Peyer's patch (tissue), 4 donors: Measurements from ENCODE around the gene CSK. TPM values are rescaled to one million over a fixed set of nuclear protein-coding genes. Genes with fewer than 3 reads are reported as not detected.
A peak's percentile ranks its signal among the peaks of the same experiment; 100 is the strongest.

Experiments used
- DNase-seq, 3 donors: peaks; one replicate each; pipeline ENCODE4 v3.0.0-alpha.2; 2017 to 2019
- H3K27ac ChIP-seq, 4 donors: fragments of 200-600 bp; sonication (generic); one replicate each; pipeline ENCODE4 v1.5.1; 2016 to 2019
- H3K27me3 ChIP-seq, 2 donors: fragments of 200-600 bp; sonication (generic); one replicate each; pipeline ENCODE4 v1.5.1; 2019
- H3K36me3 ChIP-seq, 3 donors: fragments of 200-600 bp; sonication (generic); one replicate each; pipeline ENCODE4 v1.5.1; 2016 to 2019
- H3K4me1 ChIP-seq, 4 donors: fragments of 200-600 bp; sonication (generic); one replicate each; pipeline ENCODE4 v1.5.1; 2016 to 2019
- H3K4me3 ChIP-seq, 4 donors: fragments of 200-600 bp; sonication (generic); 1 replicate in 3 of 4; 2 replicates in 1 of 4; pipeline ENCODE4 v1.5.1; 2016 to 2019; ENCODE audit warnings: mild to moderate bottlenecking in 1 of 4
- H3K9me3 ChIP-seq, 4 donors: fragments of 200-600 bp; sonication (generic); one replicate each; pipeline ENCODE4 v1.5.1; 2016 to 2019; ENCODE audit warnings: mild to moderate bottlenecking in 1 of 4
- CTCF ChIP-seq, 6 experiments: fragments of 450-650 bp in 4 of 6; fragments of 200-600 bp in 2 of 6; sonication (generic) in 1 of 6; IDR thresholded peaks; one replicate each; pipeline ENCODE4 v1.5.1; 2017 to 2019; ENCODE audit warnings: antibody characterized with exemption in 6 of 6, mild to moderate bottlenecking in 3 of 6, moderate library complexity in 1 of 6
- POLR2A ChIP-seq, 2 donors: fragments of 450-650 bp; IDR thresholded peaks; one replicate each; pipeline ENCODE4 v1.5.1; 2017; ENCODE audit warnings: antibody characterized with exemption in 2 of 2, mild to moderate bottlenecking in 2 of 2, moderate library complexity in 2 of 2
- small RNA-seq, 2 donors: library from RNA; depleted of rRNA; stranded (forward); fragments of <200 nt; gene quantifications; one replicate each; pipeline ENCODE3, GENCODE V24; 2016
- total RNA-seq, 4 donors: library from RNA; depleted of rRNA; stranded (reverse); fragments of >200 nt; gene quantifications; one replicate each; pipeline ENCODE4 v1.1.0, GENCODE V29; 2016

The CSK gene
- total RNA-seq, 4 donors from 2014 or later: 53.8 to 122 (median 66.2) TPM

- TF ChIP-seq POLR2A (IDR thresholded peaks at IDR 0.05) (no peak), CTCF (IDR thresholded peaks at IDR 0.05) (no peak)
These were observed 63.7 kb downstream of the CSK start for GRCh38 chr15:74845581-74845980.

GRCh38 chr15:74847432-74847831 lies 65.6 kb downstream of the CSK start:
- DNase-seq: no peak
- H3K4me1 ChIP-seq: peaks cover 0 to 16% (median 11%) of the 10 kb centered on the region in 4 donors
- H3K9me3 ChIP-seq: no peaks in the 10 kb centered on the region
- H3K27me3 ChIP-seq: no peaks in the 10 kb centered on the region
- no peak overlapping the region for H3K27ac ChIP-seq
- H3K4me3 ChIP-seq: no peak overlapping the region
- peaks cover 0 to 68% (median 0%) of the 10 kb centered on the region in 3 donors for H3K36me3 ChIP-seq
- no peak for TF ChIP-seq CTCF (IDR thresholded peaks at IDR 0.05)
- no peak for TF ChIP-seq POLR2A (IDR thresholded peaks at IDR 0.05)

More at GRCh38 chr15:74845581-74845980, 63.7 kb downstream of the CSK start:
- H3K9me3 ChIP-seq: no peaks in the 10 kb centered on the region
- no peak for DNase-seq
- H3K4me1 ChIP-seq: peaks cover 0 to 24% (median 15%) of the 10 kb centered on the region in 4 donors
- no peak overlapping the region for H3K4me3 ChIP-seq
- H3K36me3 ChIP-seq: peaks cover 0 to 50% (median 0%) of the 10 kb centered on the region in 3 donors
- H3K27me3 ChIP-seq: no peaks in the 10 kb centered on the region
- H3K27ac ChIP-seq: peak overlapping the region in 1 of 4 donors; percentile 92

GRCh38 chr15:74850393-74850792 lies 68.5 kb downstream of the CSK start:
- no peaks in the 10 kb centered on the region for H3K9me3 ChIP-seq
- peaks cover 0 to 8% (median 0%) of the 10 kb centered on the region in 4 donors for H3K4me1 ChIP-seq
- TF ChIP-seq CTCF (IDR thresholded peaks at IDR 0.05): no peak
- no peak for TF ChIP-seq POLR2A (IDR thresholded peaks at IDR 0.05)
- H3K36me3 ChIP-seq: peaks cover 0 to 84% (median 0%) of the 10 kb centered on the region in 3 donors
- H3K27me3 ChIP-seq: no peaks in the 10 kb centered on the region
- no peak overlapping the region for H3K4me3 ChIP-seq
- H3K27ac ChIP-seq: peak overlapping the region in 1 of 4 donors; percentile 52
- peak in 1 of 3 donors; percentile 68 for DNase-seq

- no peaks in the 10 kb centered on the region for H3K9me3 ChIP-seq
- no peak overlapping the region for H3K4me3 ChIP-seq
- no peak for DNase-seq
- H3K36me3 ChIP-seq: peaks cover 0 to 77% (median 0%) of the 10 kb centered on the region in 3 donors
- H3K27me3 ChIP-seq: no peaks in the 10 kb centered on the region
- H3K27ac ChIP-seq: no peak overlapping the region
- H3K4me1 ChIP-seq: peaks cover 4 to 19% (median 5%) of the 10 kb centered on the region in 4 donors
- no peak for TF ChIP-seq POLR2A (IDR thresholded peaks at IDR 0.05)
These were observed 70.1 kb downstream of the CSK start for GRCh38 chr15:74851960-74852359.

Small RNA genes lying within 50 kb of the gene (small RNA-seq; reads per million reads assigned to genes)
- gene CPLX3 (0 reads per million in 2 donors), gene MIR4513 (0 reads per million in 2 donors), gene MIR6882 (0 to 0.51 reads per million in 2 donors)

Other genes with a start within 250 kb of the CSK start
- gene ARID3B, start 240.9 kb upstream of the CSK start, total RNA-seq: 10 to 100 TPM; 10.9 to 29.4 (median 21.6) TPM
- 100 to 1,000 TPM; 123 to 361 (median 213) TPM for gene CLK3, start 166.2 kb upstream of the CSK start, total RNA-seq
- gene EDC3, start 86.1 kb upstream of the CSK start, total RNA-seq: 10 to 100 TPM; 23.5 to 43.7 (median 32.2) TPM
- 1 to 10 TPM in 1 of 4 donors, under 1 TPM in 1, not detected in 2; 0.70 to 3.3 TPM for gene CYP1A1, start 56.6 kb upstream of the CSK start, total RNA-seq
- not detected for gene CYP1A2, start 33.2 kb upstream of the CSK start, total RNA-seq
- not detected for gene LMAN1L, start 30.8 kb downstream of the CSK start, total RNA-seq
- not detected for gene CPLX3, start 44.5 kb downstream of the CSK start, total RNA-seq
- gene ULK3, start 61.1 kb downstream of the CSK start, total RNA-seq: 100 to 1,000 TPM; 194 to 508 (median 288) TPM
- gene SCAMP2, start 91.3 kb downstream of the CSK start, total RNA-seq: 100 to 1,000 TPM in 3 of 4 donors, 10 to 100 TPM in 1; 60.2 to 206 (median 151) TPM
- 100 to 1,000 TPM in 3 of 4 donors, 10 to 100 TPM in 1; 52.0 to 221 (median 174) TPM for gene MPI, start 108.0 kb downstream of the CSK start, total RNA-seq
- 10 to 100 TPM; 48.7 to 76.5 (median 57.6) TPM for gene FAM219B, start 124.8 kb downstream of the CSK start, total RNA-seq
- gene COX5A, start 156.0 kb downstream of the CSK start, total RNA-seq: 100 to 1,000 TPM in 3 of 4 donors, 10 to 100 TPM in 1; 59.4 to 326 (median 195) TPM
- gene RPP25, start 174.7 kb downstream of the CSK start, total RNA-seq: 10 to 100 TPM in 2 of 4 donors, 1 to 10 TPM in 2; 7.4 to 15.3 (median 9.5) TPM
- 10 to 100 TPM in 3 of 4 donors, 1 to 10 TPM in 1; 5.0 to 78.1 (median 53.4) TPM for gene SCAMP5, start 213.5 kb downstream of the CSK start, total RNA-seq
- gene PPCDC, start 241.5 kb downstream of the CSK start, total RNA-seq: 10 to 100 TPM in 3 of 4 donors, 1 to 10 TPM in 1; 8.4 to 63.5 (median 20.5) TPM